Measurements from ENCODE around the gene CRBN. TPM values are rescaled to one million over a fixed set of nuclear protein-coding genes. Genes with fewer than 3 reads are reported as not detected.
A peak's percentile ranks its signal among the peaks of the same experiment; 100 is the strongest.

CRBN gene
- total and polyA plus RNA-seq, 3 experiments from 2014 or later, result 41.7 to 156 (median 47.8) TPM

- H3K36me3 Mint-ChIP-seq, result peaks cover 4 to 91% (median 42%) of the 10 kb centered on the region in 3 donors
- Histone ChIP-seq H3K4me1 (ENCODE audit: insufficient read depth, low read length) (no peaks in the 10 kb centered on the region), H3K27ac (ENCODE audit: low read depth, low read length) (no peak overlapping the region), H3K4me3 (ENCODE audit: low read length) (no peak overlapping the region), H3K27me3 (ENCODE audit: insufficient read depth, low read length, poor library complexity, severe bottlenecking) (no peaks in the 10 kb centered on the region), H3K36me3 (ENCODE audit: insufficient read depth, low read length) (peaks cover 50% of the 10 kb centered on the region), H3K9me3 (ENCODE audit: low read length) (no peaks in the 10 kb centered on the region)
- H3K27ac Mint-ChIP-seq, result peak overlapping the region in 4 of 8 donors; percentile 12 to 61 (median 40)
- H3K27me3 Mint-ChIP-seq, result no peaks in the 10 kb centered on the region
- DNase-seq, result no peak
- ChIA-PET CTCF (no interaction called here), POLR2A (no interaction called here)
- peaks cover 20 to 37% (median 31%) of the 10 kb centered on the region in 3 donors for H3K4me1 Mint-ChIP-seq
- no peaks in the 10 kb centered on the region for H3K9me3 Mint-ChIP-seq
- H3K4me3 Mint-ChIP-seq, result no peak overlapping the region
Observed at GRCh38 chr3:3141939-3142338, 37.6 kb downstream of the CRBN start.

DNA sequence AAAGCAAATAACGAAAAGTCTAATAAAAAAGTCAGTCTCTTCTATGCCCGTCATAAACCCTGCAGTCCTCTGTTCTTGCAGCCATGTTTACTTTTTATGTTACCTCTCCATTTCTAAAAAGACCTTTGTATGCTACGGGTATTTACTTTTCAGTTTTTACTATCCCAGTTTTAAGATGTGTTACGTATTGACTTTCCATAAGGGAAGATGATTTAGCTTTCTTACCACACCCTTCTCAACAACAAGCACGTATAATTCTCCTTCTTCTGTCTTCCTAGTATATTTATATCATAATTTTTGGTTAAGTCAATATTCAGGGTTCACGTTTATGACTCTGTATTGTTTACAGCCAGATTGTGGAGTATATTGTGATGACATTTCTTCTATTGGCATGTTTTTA is 42.0 kb downstream of the CRBN start:
- ChIA-PET CTCF (no interaction called here), POLR2A (no interaction called here)
- H3K27me3 Mint-ChIP-seq, result no peaks in the 10 kb centered on the region
- no peak overlapping the region for H3K27ac ChIP-seq (ENCODE audit: low read depth, low read length)
- H3K36me3 Mint-ChIP-seq, result peaks cover 0 to 87% (median 18%) of the 10 kb centered on the region in 3 donors
- H3K36me3 ChIP-seq (ENCODE audit: insufficient read depth, low read length), result peaks cover 36% of the 10 kb centered on the region
- peak overlapping the region in 5 of 8 donors; percentile 16 to 69 (median 35) for H3K27ac Mint-ChIP-seq
- peaks cover 54 to 73% (median 72%) of the 10 kb centered on the region in 3 donors for H3K4me1 Mint-ChIP-seq
- H3K9me3 Mint-ChIP-seq, result no peaks in the 10 kb centered on the region
- peaks cover 20% of the 10 kb centered on the region for H3K4me1 ChIP-seq (ENCODE audit: insufficient read depth, low read length)
- H3K9me3 ChIP-seq (ENCODE audit: low read length), result no peaks in the 10 kb centered on the region
- no peaks in the 10 kb centered on the region for H3K27me3 ChIP-seq (ENCODE audit: insufficient read depth, low read length, poor library complexity, severe bottlenecking)
- no peak for DNase-seq
- H3K4me3 Mint-ChIP-seq, result no peak overlapping the region
- no peak overlapping the region for H3K4me3 ChIP-seq (ENCODE audit: low read length)

- Mint-ChIP-seq H3K27me3 (no peaks in the 10 kb centered on the region), H3K36me3 (peaks cover 0 to 74% (median 13%) of the 10 kb centered on the region in 3 donors), H3K4me3 (peak overlapping the region in 1 of 7 donors; percentile 29), H3K4me1 (peaks cover 50 to 73% (median 70%) of the 10 kb centered on the region in 3 donors), H3K9me3 (no peaks in the 10 kb centered on the region), H3K27ac (peak overlapping the region; percentile 22 to 92 (median 85))
- POLR2A ChIA-PET, result no interaction called here
- no peak overlapping the region for H3K27ac ChIP-seq (ENCODE audit: low read depth, low read length)
- no peak overlapping the region for H3K4me3 ChIP-seq (ENCODE audit: low read length)
- CTCF ChIA-PET, result interaction anchor here (1.1 kb wide), 1 partner anchor 44 kb away, joined by 4 read pairs; no protein-coding TSS in a partner anchor
- no peak for DNase-seq
- H3K9me3 ChIP-seq (ENCODE audit: low read length), result no peaks in the 10 kb centered on the region
- peaks cover 25% of the 10 kb centered on the region for H3K4me1 ChIP-seq (ENCODE audit: insufficient read depth, low read length)
- no peaks in the 10 kb centered on the region for H3K27me3 ChIP-seq (ENCODE audit: insufficient read depth, low read length, poor library complexity, severe bottlenecking)
- H3K36me3 ChIP-seq (ENCODE audit: insufficient read depth, low read length), result peaks cover 28% of the 10 kb centered on the region
Observed at GRCh38 chr3:3134750-3135448, 44.6 kb downstream of the CRBN start.

DNA sequence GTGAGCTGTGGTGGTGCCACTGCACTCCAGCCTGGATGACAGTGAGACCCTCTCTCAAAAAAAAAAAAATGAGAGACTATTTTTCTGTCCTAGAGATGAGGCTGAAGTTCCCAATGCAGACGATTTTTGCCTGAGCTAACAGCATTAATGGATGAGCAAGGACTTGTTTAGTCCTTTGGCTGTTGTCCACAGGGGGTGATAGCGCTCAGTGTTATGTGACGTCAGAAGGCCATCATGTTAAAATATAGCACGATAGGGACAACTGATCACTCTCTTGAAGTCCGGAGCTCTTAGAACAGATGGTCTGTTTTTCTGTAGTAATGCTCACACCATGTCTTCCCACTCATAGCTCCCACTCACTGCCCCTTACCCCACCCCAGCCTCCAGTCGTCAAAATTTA is 46.0 kb downstream of the CRBN start:
- ChIA-PET CTCF (interaction anchor here (1.1 kb wide), 2 partner anchors 38 to 46 kb away, joined by 3 to 4 read pairs; no protein-coding TSS in a partner anchor), POLR2A (interaction anchor here (0.8 kb wide), 1 partner anchor 45 kb away, joined by 3 read pairs; no protein-coding TSS in a partner anchor)
- Mint-ChIP-seq H3K4me3 (peak overlapping the region in 1 of 7 donors; percentile 25), H3K9me3 (no peaks in the 10 kb centered on the region), H3K27ac (peak overlapping the region in 6 of 8 donors; percentile 1 to 86 (median 72)), H3K27me3 (no peaks in the 10 kb centered on the region), H3K4me1 (peaks cover 58 to 77% (median 73%) of the 10 kb centered on the region in 3 donors), H3K36me3 (peaks cover 0 to 72% (median 16%) of the 10 kb centered on the region in 3 donors)
- Histone ChIP-seq H3K27ac (ENCODE audit: low read depth, low read length) (no peak overlapping the region), H3K9me3 (ENCODE audit: low read length) (no peaks in the 10 kb centered on the region), H3K4me3 (ENCODE audit: low read length) (no peak overlapping the region), H3K4me1 (ENCODE audit: insufficient read depth, low read length) (peaks cover 38% of the 10 kb centered on the region), H3K27me3 (ENCODE audit: insufficient read depth, low read length, poor library complexity, severe bottlenecking) (no peaks in the 10 kb centered on the region), H3K36me3 (ENCODE audit: insufficient read depth, low read length) (peaks cover 33% of the 10 kb centered on the region)
- DNase-seq, result no peak

GRCh38 chr3:3129579-3129978 is 49.9 kb downstream of the CRBN start:
- POLR2A ChIA-PET, result interaction anchor here (0.6 to 0.9 kb wide), 2 partner anchors 15 to 22 kb away, joined by 3 to 6 read pairs; no protein-coding TSS in a partner anchor
- peaks cover 55 to 69% (median 67%) of the 10 kb centered on the region in 3 donors for H3K4me1 Mint-ChIP-seq
- peaks cover 0 to 10% of the 10 kb centered on the region in 2 donors for H3K27me3 Mint-ChIP-seq
- no peaks in the 10 kb centered on the region for H3K27me3 ChIP-seq (ENCODE audit: insufficient read depth, low read length, poor library complexity, severe bottlenecking)
- peak overlapping the region in 5 of 7 donors; percentile 16 to 99 (median 32) for H3K4me3 Mint-ChIP-seq
- peaks cover 54% of the 10 kb centered on the region for H3K4me1 ChIP-seq (ENCODE audit: insufficient read depth, low read length)
- H3K27ac Mint-ChIP-seq, result peak overlapping the region; percentile 9 to 100 (median 56)
- CTCF ChIA-PET, result interaction anchor here (0.9 kb wide), 1 partner anchor 50 kb away, joined by 3 read pairs; the partner anchor contains the start of gene CRBN
- no peaks in the 10 kb centered on the region for H3K9me3 ChIP-seq (ENCODE audit: low read length)
- H3K9me3 Mint-ChIP-seq, result peaks cover 0 to 1% (median 0%) of the 10 kb centered on the region in 5 donors
- H3K27ac ChIP-seq (ENCODE audit: low read depth, low read length), result no peak overlapping the region
- H3K36me3 Mint-ChIP-seq, result peaks cover 0 to 50% (median 9%) of the 10 kb centered on the region in 3 donors
- H3K4me3 ChIP-seq (ENCODE audit: low read length), result no peak overlapping the region
- H3K36me3 ChIP-seq (ENCODE audit: insufficient read depth, low read length), result peaks cover 20% of the 10 kb centered on the region
- DNase-seq, result no peak

GRCh38 chr3:3127432-3128010 is 52.0 kb downstream of the CRBN start:
- H3K36me3 ChIP-seq (ENCODE audit: insufficient read depth, low read length), result peaks cover 16% of the 10 kb centered on the region
- Mint-ChIP-seq H3K4me3 (peak overlapping the region; percentile 93 to 99 (median 98)), H3K27me3 (peaks cover 0 to 10% of the 10 kb centered on the region in 2 donors), H3K9me3 (peaks cover 0 to 1% (median 0%) of the 10 kb centered on the region in 5 donors), H3K36me3 (peaks cover 0 to 34% (median 9%) of the 10 kb centered on the region in 3 donors), H3K4me1 (peaks cover 38 to 50% (median 48%) of the 10 kb centered on the region in 3 donors), H3K27ac (peak overlapping the region; percentile 97 to 100 (median 99))
- H3K4me3 ChIP-seq (ENCODE audit: low read length), result peak overlapping the region; percentile 98
- peak; percentile 23 to 64 (median 34) for DNase-seq
- peaks cover 41% of the 10 kb centered on the region for H3K4me1 ChIP-seq (ENCODE audit: insufficient read depth, low read length)
- H3K27ac ChIP-seq (ENCODE audit: low read depth, low read length), result peak overlapping the region; percentile 96
- ChIA-PET POLR2A (no interaction called here), CTCF (no interaction called here)
- no peaks in the 10 kb centered on the region for H3K9me3 ChIP-seq (ENCODE audit: low read length)
- H3K27me3 ChIP-seq (ENCODE audit: insufficient read depth, low read length, poor library complexity, severe bottlenecking), result no peaks in the 10 kb centered on the region

- Mint-ChIP-seq H3K36me3 (peaks cover 0 to 34% (median 9%) of the 10 kb centered on the region in 3 donors), H3K4me3 (peak within 1 kb of the TSS; percentile 93 to 99 (median 98)), H3K9me3 (peaks cover 0 to 1% (median 0%) of the 10 kb centered on the region in 5 donors), H3K27ac (peak within 1 kb of the TSS; percentile 97 to 100 (median 99)), H3K4me1 (peaks cover 38 to 50% (median 48%) of the 10 kb centered on the region in 3 donors), H3K27me3 (peaks cover 0 to 10% of the 10 kb centered on the region in 2 donors)
- ChIA-PET CTCF (no interaction called here), POLR2A (interaction anchor here (1.0 kb wide), 1 partner anchor 53 kb away, joined by 3 read pairs; the partner anchor contains the start of gene CRBN)
- H3K27ac ChIP-seq (ENCODE audit: low read depth, low read length), result peak within 1 kb of the TSS; percentile 96
- peak within 1 kb of the TSS; percentile 98 for H3K4me3 ChIP-seq (ENCODE audit: low read length)
- peaks cover 41% of the 10 kb centered on the region for H3K4me1 ChIP-seq (ENCODE audit: insufficient read depth, low read length)
- no peaks in the 10 kb centered on the region for H3K27me3 ChIP-seq (ENCODE audit: insufficient read depth, low read length, poor library complexity, severe bottlenecking)
- H3K36me3 ChIP-seq (ENCODE audit: insufficient read depth, low read length), result peaks cover 16% of the 10 kb centered on the region
- H3K9me3 ChIP-seq (ENCODE audit: low read length), result no peaks in the 10 kb centered on the region
- DNase-seq, result peak; percentile 94 to 97 (median 94)
Observed at GRCh38 chr3:3126477-3127431, 52.7 kb downstream of the CRBN start, which contains the start of gene TRNT1. TSS of gene TRNT1 (plus strand) at chr3:3126940. CDS start at chr3:3129041, 2,101 bp downstream.
